HEK293 (cell line): ENCODE data around the gene CDR2L.

ENCODE experiments used
- BCL11A ChIP-seq: fragments of 450-650 bp; formaldehyde crosslinking; IDR thresholded peaks from 2 replicates; pipeline ENCODE4 v1.5.1; 2016; ENCODE audit warnings: low read depth, missing biosample characterization, missing genetic modification characterization
- GFI1B ChIP-seq: fragments of 450-650 bp; formaldehyde crosslinking; IDR thresholded peaks from 2 replicates; pipeline ENCODE4 v1.5.1; 2016; ENCODE audit warnings: missing biosample characterization, missing genetic modification characterization
- ZNF140 ChIP-seq: fragments of 450-650 bp; formaldehyde crosslinking; IDR thresholded peaks from 2 replicates; pipeline ENCODE4 v1.5.1; 2016; ENCODE audit warnings: missing biosample characterization, missing genetic modification characterization
- ZNF155 ChIP-seq: fragments of 450-650 bp; formaldehyde crosslinking; IDR thresholded peaks from 2 replicates; pipeline ENCODE4 v1.5.1; 2016; ENCODE audit warnings: missing biosample characterization, missing genetic modification characterization
- ZNF157 ChIP-seq: fragments of 450-650 bp; formaldehyde crosslinking; IDR thresholded peaks from 2 replicates; pipeline ENCODE4 v1.5.1; 2016; ENCODE audit warnings: missing biosample characterization, missing genetic modification characterization
- ZNF214 ChIP-seq: fragments of 450-650 bp; formaldehyde crosslinking; IDR thresholded peaks from 2 replicates; pipeline ENCODE4 v1.5.1; 2017; ENCODE audit warnings: missing biosample characterization, mild to moderate bottlenecking, missing genetic modification characterization, borderline replicate concordance
- ZNF302 ChIP-seq: fragments of 450-650 bp; formaldehyde crosslinking; IDR thresholded peaks from 2 replicates; pipeline ENCODE4 v1.5.1; 2016; ENCODE audit warnings: missing biosample characterization, missing genetic modification characterization, low read depth
- ZNF433 ChIP-seq: fragments of 450-650 bp; formaldehyde crosslinking; IDR thresholded peaks from 2 replicates; pipeline ENCODE4 v1.5.1; 2016; ENCODE audit warnings: missing biosample characterization, missing genetic modification characterization, low read depth
- ZNF514 ChIP-seq: fragments of 450-650 bp; formaldehyde crosslinking; IDR thresholded peaks from 2 replicates; pipeline ENCODE4 v1.5.1; 2016; ENCODE audit warnings: missing biosample characterization, missing genetic modification characterization
- ZNF521 ChIP-seq: fragments of 450-650 bp; formaldehyde crosslinking; IDR thresholded peaks from 2 replicates; pipeline ENCODE4 v1.5.1; 2017; ENCODE audit warnings: missing biosample characterization, mild to moderate bottlenecking, missing genetic modification characterization
- ZNF555 ChIP-seq: fragments of 450-650 bp; formaldehyde crosslinking; conservative IDR thresholded peaks from 2 replicates; pipeline ENCODE4 v1.5.1; 2017; ENCODE audit warnings: missing biosample characterization, mild to moderate bottlenecking, missing genetic modification characterization, inconsistent platforms
- ZNF610 ChIP-seq: fragments of 450-650 bp; formaldehyde crosslinking; IDR thresholded peaks from 2 replicates; pipeline ENCODE4 v1.5.1; 2016; ENCODE audit warnings: missing biosample characterization, missing genetic modification characterization, borderline replicate concordance
- ZNF626 ChIP-seq: fragments of 450-650 bp; sonication (Bioruptor Pico); formaldehyde crosslinking; IDR thresholded peaks from 2 replicates; pipeline ENCODE4 v1.5.1; 2018; ENCODE audit warnings: missing biosample characterization, missing genetic modification characterization, inconsistent platforms
- ZNF660 ChIP-seq: fragments of 450-650 bp; IDR thresholded peaks from 2 replicates; pipeline ENCODE4 v1.5.1; 2018; ENCODE audit warnings: missing biosample characterization, mild to moderate bottlenecking, missing genetic modification characterization
- ZNF664 ChIP-seq: fragments of 450-650 bp; formaldehyde crosslinking; IDR thresholded peaks from 2 replicates; pipeline ENCODE4 v1.5.1; 2016; ENCODE audit warnings: missing biosample characterization, missing genetic modification characterization
- ZNF830 ChIP-seq: fragments of 450-650 bp; IDR thresholded peaks from 2 replicates; pipeline ENCODE4 v1.5.0; 2018; ENCODE audit warnings: missing biosample characterization, missing genetic modification characterization, low read depth, mild to moderate bottlenecking, moderate library complexity
- ZSCAN16 ChIP-seq: fragments of 450-650 bp; formaldehyde crosslinking; IDR thresholded peaks from 2 replicates; pipeline ENCODE4 v1.5.1; 2016; ENCODE audit warnings: missing biosample characterization, missing genetic modification characterization
- ZSCAN23 ChIP-seq: fragments of 450-650 bp; formaldehyde crosslinking; IDR thresholded peaks from 2 replicates; pipeline ENCODE4 v1.5.1; 2016; ENCODE audit warnings: missing biosample characterization, missing genetic modification characterization
- ZSCAN30 ChIP-seq: fragments of 450-650 bp; IDR thresholded peaks from 2 replicates; pipeline ENCODE4 v1.5.1; 2018; ENCODE audit warnings: missing biosample characterization, mild to moderate bottlenecking, missing genetic modification characterization, moderate library complexity
- TF ChIP-seq, protein P1 (sequence below): fragments of 450-650 bp; formaldehyde crosslinking; conservative IDR thresholded peaks from 2 replicates; pipeline ENCODE4 v1.5.1; 2016; ENCODE audit warnings: low read depth, missing biosample characterization, missing genetic modification characterization
- TF ChIP-seq, protein P2 (sequence below): fragments of 450-650 bp; formaldehyde crosslinking; IDR thresholded peaks from 2 replicates; pipeline ENCODE4 v1.5.1; 2017; ENCODE audit warnings: missing biosample characterization, missing genetic modification characterization
- TF ChIP-seq, protein P3 (sequence below): fragments of 450-650 bp; formaldehyde crosslinking; IDR thresholded peaks from 2 replicates; pipeline ENCODE4 v1.5.1; 2016; ENCODE audit warnings: missing biosample characterization, missing genetic modification characterization
- TF ChIP-seq, protein P4 (sequence below): fragments of 450-650 bp; formaldehyde crosslinking; IDR thresholded peaks from 2 replicates; pipeline ENCODE4 v1.5.1; 2016; ENCODE audit warnings: missing biosample characterization, missing genetic modification characterization
- TF ChIP-seq, protein P5 (sequence below): fragments of 450-650 bp; formaldehyde crosslinking; IDR thresholded peaks from 2 replicates; pipeline ENCODE4 v1.5.1; 2016; ENCODE audit warnings: missing biosample characterization, missing genetic modification characterization, borderline replicate concordance

Gene CDR2L

DNA sequence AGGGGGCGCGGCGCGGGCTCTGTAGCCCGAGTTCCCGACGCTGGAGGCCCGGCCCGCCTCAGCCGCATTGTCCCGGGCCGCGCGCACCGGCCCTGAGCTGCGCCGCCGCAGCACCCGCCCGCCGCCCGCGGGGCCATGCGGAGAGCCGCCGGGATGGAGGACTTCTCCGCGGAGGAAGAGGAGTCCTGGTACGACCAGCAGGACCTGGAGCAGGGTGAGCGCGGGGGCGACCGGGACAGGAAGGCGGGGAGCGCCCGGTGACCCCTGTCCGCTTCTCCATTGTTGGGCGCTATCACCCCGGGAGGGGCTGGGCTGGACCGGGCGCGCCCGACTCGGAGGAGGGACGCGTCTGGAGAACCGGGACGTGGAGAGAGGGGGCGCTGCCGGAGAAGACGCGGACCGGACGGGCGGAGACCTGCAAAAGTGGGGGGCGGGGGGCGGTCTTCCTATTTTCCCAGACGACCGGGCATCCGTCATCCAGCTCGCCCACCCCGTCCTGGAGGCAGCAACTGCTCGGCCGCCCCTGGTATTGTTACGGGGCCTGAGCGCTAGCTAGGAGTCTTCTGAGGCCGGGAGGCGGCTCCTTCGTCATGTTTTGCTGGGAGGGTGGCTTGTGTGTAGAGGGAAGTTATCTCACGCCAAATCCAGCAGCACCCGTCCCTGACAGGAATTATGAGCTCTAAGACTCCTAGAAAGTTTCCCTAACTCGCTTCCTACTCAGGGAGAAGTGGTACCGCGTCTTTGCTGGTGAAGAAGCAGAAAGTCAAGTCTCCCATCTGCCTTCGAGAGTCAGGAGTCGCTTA is 678 bp downstream of the CDR2L start (continued):
- TF ChIP-seq, protein P1, sequence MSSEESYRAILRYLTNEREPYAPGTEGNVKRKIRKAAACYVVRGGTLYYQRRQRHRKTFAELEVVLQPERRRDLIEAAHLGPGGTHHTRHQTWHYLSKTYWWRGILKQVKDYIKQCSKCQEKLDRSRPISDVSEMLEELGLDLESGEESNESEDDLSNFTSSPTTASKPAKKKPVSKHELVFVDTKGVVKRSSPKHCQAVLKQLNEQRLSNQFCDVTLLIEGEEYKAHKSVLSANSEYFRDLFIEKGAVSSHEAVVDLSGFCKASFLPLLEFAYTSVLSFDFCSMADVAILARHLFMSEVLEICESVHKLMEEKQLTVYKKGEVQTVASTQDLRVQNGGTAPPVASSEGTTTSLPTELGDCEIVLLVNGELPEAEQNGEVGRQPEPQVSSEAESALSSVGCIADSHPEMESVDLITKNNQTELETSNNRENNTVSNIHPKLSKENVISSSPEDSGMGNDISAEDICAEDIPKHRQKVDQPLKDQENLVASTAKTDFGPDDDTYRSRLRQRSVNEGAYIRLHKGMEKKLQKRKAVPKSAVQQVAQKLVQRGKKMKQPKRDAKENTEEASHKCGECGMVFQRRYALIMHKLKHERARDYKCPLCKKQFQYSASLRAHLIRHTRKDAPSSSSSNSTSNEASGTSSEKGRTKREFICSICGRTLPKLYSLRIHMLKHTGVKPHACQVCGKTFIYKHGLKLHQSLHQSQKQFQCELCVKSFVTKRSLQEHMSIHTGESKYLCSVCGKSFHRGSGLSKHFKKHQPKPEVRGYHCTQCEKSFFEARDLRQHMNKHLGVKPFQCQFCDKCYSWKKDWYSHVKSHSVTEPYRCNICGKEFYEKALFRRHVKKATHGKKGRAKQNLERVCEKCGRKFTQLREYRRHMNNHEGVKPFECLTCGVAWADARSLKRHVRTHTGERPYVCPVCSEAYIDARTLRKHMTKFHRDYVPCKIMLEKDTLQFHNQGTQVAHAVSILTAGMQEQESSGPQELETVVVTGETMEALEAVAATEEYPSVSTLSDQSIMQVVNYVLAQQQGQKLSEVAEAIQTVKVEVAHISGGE = peak; percentile 51
- no peak for TF ChIP-seq ZSCAN30 (tag by site-specific recombination)
- TF ChIP-seq ZNF660 (tag by site-specific recombination) = 0 out of 2 replicates have a peak, but pooled peaks have one; percentile 8
- no peak for TF ChIP-seq ZNF157 (tag by site-specific recombination)
- TF ChIP-seq BCL11A (tag by site-specific recombination) = peak; percentile 75; the same call in 1 of the 2 replicates
- TF ChIP-seq GFI1B (tag by site-specific recombination) = no peak
- TF ChIP-seq, protein P2, sequence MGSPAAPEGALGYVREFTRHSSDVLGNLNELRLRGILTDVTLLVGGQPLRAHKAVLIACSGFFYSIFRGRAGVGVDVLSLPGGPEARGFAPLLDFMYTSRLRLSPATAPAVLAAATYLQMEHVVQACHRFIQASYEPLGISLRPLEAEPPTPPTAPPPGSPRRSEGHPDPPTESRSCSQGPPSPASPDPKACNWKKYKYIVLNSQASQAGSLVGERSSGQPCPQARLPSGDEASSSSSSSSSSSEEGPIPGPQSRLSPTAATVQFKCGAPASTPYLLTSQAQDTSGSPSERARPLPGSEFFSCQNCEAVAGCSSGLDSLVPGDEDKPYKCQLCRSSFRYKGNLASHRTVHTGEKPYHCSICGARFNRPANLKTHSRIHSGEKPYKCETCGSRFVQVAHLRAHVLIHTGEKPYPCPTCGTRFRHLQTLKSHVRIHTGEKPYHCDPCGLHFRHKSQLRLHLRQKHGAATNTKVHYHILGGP (tag by site-specific recombination) = no peak
- no peak for TF ChIP-seq ZNF302
- TF ChIP-seq, protein P3, sequence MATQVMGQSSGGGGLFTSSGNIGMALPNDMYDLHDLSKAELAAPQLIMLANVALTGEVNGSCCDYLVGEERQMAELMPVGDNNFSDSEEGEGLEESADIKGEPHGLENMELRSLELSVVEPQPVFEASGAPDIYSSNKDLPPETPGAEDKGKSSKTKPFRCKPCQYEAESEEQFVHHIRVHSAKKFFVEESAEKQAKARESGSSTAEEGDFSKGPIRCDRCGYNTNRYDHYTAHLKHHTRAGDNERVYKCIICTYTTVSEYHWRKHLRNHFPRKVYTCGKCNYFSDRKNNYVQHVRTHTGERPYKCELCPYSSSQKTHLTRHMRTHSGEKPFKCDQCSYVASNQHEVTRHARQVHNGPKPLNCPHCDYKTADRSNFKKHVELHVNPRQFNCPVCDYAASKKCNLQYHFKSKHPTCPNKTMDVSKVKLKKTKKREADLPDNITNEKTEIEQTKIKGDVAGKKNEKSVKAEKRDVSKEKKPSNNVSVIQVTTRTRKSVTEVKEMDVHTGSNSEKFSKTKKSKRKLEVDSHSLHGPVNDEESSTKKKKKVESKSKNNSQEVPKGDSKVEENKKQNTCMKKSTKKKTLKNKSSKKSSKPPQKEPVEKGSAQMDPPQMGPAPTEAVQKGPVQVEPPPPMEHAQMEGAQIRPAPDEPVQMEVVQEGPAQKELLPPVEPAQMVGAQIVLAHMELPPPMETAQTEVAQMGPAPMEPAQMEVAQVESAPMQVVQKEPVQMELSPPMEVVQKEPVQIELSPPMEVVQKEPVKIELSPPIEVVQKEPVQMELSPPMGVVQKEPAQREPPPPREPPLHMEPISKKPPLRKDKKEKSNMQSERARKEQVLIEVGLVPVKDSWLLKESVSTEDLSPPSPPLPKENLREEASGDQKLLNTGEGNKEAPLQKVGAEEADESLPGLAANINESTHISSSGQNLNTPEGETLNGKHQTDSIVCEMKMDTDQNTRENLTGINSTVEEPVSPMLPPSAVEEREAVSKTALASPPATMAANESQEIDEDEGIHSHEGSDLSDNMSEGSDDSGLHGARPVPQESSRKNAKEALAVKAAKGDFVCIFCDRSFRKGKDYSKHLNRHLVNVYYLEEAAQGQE (tag by site-specific recombination) = no peak
- TF ChIP-seq ZNF514 (tag by site-specific recombination) = no peak
- no peak for TF ChIP-seq ZSCAN16
- no peak for TF ChIP-seq ZSCAN23 (tag by site-specific recombination)
- TF ChIP-seq ZNF664 = no peak
- no peak for TF ChIP-seq ZNF214 (tag by site-specific recombination)
- TF ChIP-seq ZNF555 (tag by site-specific recombination) = no peak
- no peak for TF ChIP-seq ZNF610 (tag by site-specific recombination)
- TF ChIP-seq ZNF140 (tag by site-specific recombination) = no peak
- TF ChIP-seq ZNF521 (tag by site-specific recombination) = no peak
- TF ChIP-seq, protein P4, sequence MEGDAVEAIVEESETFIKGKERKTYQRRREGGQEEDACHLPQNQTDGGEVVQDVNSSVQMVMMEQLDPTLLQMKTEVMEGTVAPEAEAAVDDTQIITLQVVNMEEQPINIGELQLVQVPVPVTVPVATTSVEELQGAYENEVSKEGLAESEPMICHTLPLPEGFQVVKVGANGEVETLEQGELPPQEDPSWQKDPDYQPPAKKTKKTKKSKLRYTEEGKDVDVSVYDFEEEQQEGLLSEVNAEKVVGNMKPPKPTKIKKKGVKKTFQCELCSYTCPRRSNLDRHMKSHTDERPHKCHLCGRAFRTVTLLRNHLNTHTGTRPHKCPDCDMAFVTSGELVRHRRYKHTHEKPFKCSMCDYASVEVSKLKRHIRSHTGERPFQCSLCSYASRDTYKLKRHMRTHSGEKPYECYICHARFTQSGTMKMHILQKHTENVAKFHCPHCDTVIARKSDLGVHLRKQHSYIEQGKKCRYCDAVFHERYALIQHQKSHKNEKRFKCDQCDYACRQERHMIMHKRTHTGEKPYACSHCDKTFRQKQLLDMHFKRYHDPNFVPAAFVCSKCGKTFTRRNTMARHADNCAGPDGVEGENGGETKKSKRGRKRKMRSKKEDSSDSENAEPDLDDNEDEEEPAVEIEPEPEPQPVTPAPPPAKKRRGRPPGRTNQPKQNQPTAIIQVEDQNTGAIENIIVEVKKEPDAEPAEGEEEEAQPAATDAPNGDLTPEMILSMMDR (tag by site-specific recombination) = peak; percentile 86
- no peak for TF ChIP-seq ZNF433 (tag by site-specific recombination)
- no peak for TF ChIP-seq ZNF626 (tag by site-specific recombination)
- TF ChIP-seq ZNF155 (tag by site-specific recombination) = no peak
- TF ChIP-seq ZNF830 (tag by site-specific recombination) = no peak
- TF ChIP-seq, protein P5, sequence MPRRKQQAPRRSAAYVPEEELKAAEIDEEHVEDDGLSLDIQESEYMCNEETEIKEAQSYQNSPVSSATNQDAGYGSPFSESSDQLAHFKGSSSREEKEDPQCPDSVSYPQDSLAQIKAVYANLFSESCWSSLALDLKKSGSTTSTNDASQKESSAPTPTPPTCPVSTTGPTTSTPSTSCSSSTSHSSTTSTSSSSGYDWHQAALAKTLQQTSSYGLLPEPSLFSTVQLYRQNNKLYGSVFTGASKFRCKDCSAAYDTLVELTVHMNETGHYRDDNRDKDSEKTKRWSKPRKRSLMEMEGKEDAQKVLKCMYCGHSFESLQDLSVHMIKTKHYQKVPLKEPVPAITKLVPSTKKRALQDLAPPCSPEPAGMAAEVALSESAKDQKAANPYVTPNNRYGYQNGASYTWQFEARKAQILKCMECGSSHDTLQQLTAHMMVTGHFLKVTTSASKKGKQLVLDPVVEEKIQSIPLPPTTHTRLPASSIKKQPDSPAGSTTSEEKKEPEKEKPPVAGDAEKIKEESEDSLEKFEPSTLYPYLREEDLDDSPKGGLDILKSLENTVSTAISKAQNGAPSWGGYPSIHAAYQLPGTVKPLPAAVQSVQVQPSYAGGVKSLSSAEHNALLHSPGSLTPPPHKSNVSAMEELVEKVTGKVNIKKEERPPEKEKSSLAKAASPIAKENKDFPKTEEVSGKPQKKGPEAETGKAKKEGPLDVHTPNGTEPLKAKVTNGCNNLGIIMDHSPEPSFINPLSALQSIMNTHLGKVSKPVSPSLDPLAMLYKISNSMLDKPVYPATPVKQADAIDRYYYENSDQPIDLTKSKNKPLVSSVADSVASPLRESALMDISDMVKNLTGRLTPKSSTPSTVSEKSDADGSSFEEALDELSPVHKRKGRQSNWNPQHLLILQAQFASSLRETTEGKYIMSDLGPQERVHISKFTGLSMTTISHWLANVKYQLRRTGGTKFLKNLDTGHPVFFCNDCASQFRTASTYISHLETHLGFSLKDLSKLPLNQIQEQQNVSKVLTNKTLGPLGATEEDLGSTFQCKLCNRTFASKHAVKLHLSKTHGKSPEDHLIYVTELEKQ = no peak
